BE2C (cell line): Measurements from ENCODE around the gene SYNRG.
A peak's percentile ranks its signal among the peaks of the same experiment; 100 is the strongest.

ENCODE experiments used
- DNase-seq: peaks from one replicate; pipeline ENCODE4 v3.0.0-alpha.2; 2020
- H3K27me3 ChIP-seq: fragments of 250-450 bp; sonication (Bioruptor Pico); 2 replicates; pipeline ENCODE4 v1.5.1; 2020; ENCODE audit warnings: mild to moderate bottlenecking
- H3K36me3 ChIP-seq: fragments of 250-450 bp; sonication (Bioruptor Pico); 2 replicates; pipeline ENCODE4 v1.5.1; 2020; ENCODE audit warnings: mild to moderate bottlenecking
- H3K4me1 ChIP-seq: fragments of 250-450 bp; sonication (Bioruptor Pico); 2 replicates; pipeline ENCODE4 v1.5.1; 2020
- H3K4me3 ChIP-seq: 2 replicates; pipeline ENCODE4 v1.5.1; 2011; ENCODE audit warnings: low read depth, low read length
- H3K9me3 ChIP-seq: fragments of 250-450 bp; sonication (Bioruptor Pico); 2 replicates; pipeline ENCODE4 v1.5.1; 2020
- CTCF ChIP-seq: IDR thresholded peaks from 2 replicates; pipeline ENCODE4 v1.5.1; 2012; ENCODE audit warnings: mild to moderate bottlenecking, low read depth, low read length

SYNRG gene

GRCh38 chr17:37507111-37507510, 102.1 kb downstream of the SYNRG start:
- no peak for TF ChIP-seq CTCF
- H3K4me3 ChIP-seq, result 0 out of 2 replicates have a peak overlapping the region, but pooled peaks have one; percentile 10
- no peaks in the 10 kb centered on the region for H3K9me3 ChIP-seq
- peak; percentile 53 for DNase-seq
- H3K4me1 ChIP-seq, result no peaks in the 10 kb centered on the region
- no peaks in the 10 kb centered on the region for H3K27me3 ChIP-seq
- H3K36me3 ChIP-seq, result peaks cover under 1% of the 10 kb centered on the region

GRCh38 chr17:37506678-37507077, 102.5 kb downstream of the SYNRG start:
- Histone ChIP-seq H3K4me1 (no peaks in the 10 kb centered on the region), H3K9me3 (no peaks in the 10 kb centered on the region), H3K4me3 (0 out of 2 replicates have a peak overlapping the region, but pooled peaks have one; percentile 10), H3K27me3 (no peaks in the 10 kb centered on the region), H3K36me3 (no peaks in the 10 kb centered on the region)
- DNase-seq, result peak; percentile 59
- peak; percentile 72 for TF ChIP-seq CTCF

GRCh38 chr17:37505333-37505732, 103.9 kb downstream of the SYNRG start:
- no peak overlapping the region for H3K4me3 ChIP-seq
- no peak for TF ChIP-seq CTCF
- H3K36me3 ChIP-seq, result no peaks in the 10 kb centered on the region
- no peaks in the 10 kb centered on the region for H3K27me3 ChIP-seq
- no peak for DNase-seq
- no peaks in the 10 kb centered on the region for H3K4me1 ChIP-seq
- H3K9me3 ChIP-seq, result no peaks in the 10 kb centered on the region

- TF ChIP-seq CTCF, result no peak
- no peaks in the 10 kb centered on the region for H3K27me3 ChIP-seq
- DNase-seq, result no peak
- no peaks in the 10 kb centered on the region for H3K4me1 ChIP-seq
- H3K9me3 ChIP-seq, result no peaks in the 10 kb centered on the region
- no peaks in the 10 kb centered on the region for H3K36me3 ChIP-seq
- no peak overlapping the region for H3K4me3 ChIP-seq
Measured at GRCh38 chr17:37503148-37503547, 106.1 kb downstream of the SYNRG start.

- H3K4me3 ChIP-seq, result no peak overlapping the region
- no peaks in the 10 kb centered on the region for H3K9me3 ChIP-seq
- H3K36me3 ChIP-seq, result no peaks in the 10 kb centered on the region
- no peak for DNase-seq
- H3K4me1 ChIP-seq, result no peaks in the 10 kb centered on the region
- no peaks in the 10 kb centered on the region for H3K27me3 ChIP-seq
- TF ChIP-seq CTCF, result no peak
Measured at GRCh38 chr17:37502009-37502936, 106.9 kb downstream of the SYNRG start.

- no peak for TF ChIP-seq CTCF
- H3K4me3 ChIP-seq, result no peak overlapping the region
- no peaks in the 10 kb centered on the region for H3K36me3 ChIP-seq
- H3K4me1 ChIP-seq, result no peaks in the 10 kb centered on the region
- H3K9me3 ChIP-seq, result no peaks in the 10 kb centered on the region
- no peaks in the 10 kb centered on the region for H3K27me3 ChIP-seq
- no peak for DNase-seq
Measured at GRCh38 chr17:37500378-37500777, 108.8 kb downstream of the SYNRG start.
